ENCODE results near the gene SYT15. TPM values are rescaled to one million over a fixed set of nuclear protein-coding genes. Genes with fewer than 3 reads are reported as not detected.

SYT15 gene
- total RNA-seq, 4 donors from 2014 or later = 0.32 to 0.80 (median 0.39) TPM

- Histone ChIP-seq H3K4me3 (peak overlapping the region in 2 of 4 donors; percentile 13 to 35), H3K4me1 (peaks cover 18 to 44% (median 28%) of the 10 kb centered on the region in 4 donors), H3K9me3 (no peaks in the 10 kb centered on the region), H3K27me3 (peaks cover 6% of the 10 kb centered on the region), H3K36me3 (no peaks in the 10 kb centered on the region), H3K27ac (peak overlapping the region in 1 of 4 donors; percentile 19)
- TF ChIP-seq POLR2AphosphoS5 (IDR thresholded peaks at IDR 0.05) (no peak), CTCF (IDR thresholded peaks at IDR 0.05) (peak in 3 of 5 experiments; percentile 13 to 31 (median 29))
- in situ Hi-C loops (cut with MboI; ENCODE audit: low pct_ligation_motif_present in 1 of 4, low pct_unique_long_range_greater_than_20kb in 1 of 4, low sequenced_read_pairs in 3 of 4) = no loop called here
- intact Hi-C loops (cut with DNase I; ENCODE audit: low total_unique reads) = no loop called here
- peak; percentile 60 for DNase-seq
- WGBS, 2 donors (ENCODE audit: low coverage in 1 of 2) = 20 to 34% methylated on average over 7 to 42 of the region's 42 CpGs
Observed at GRCh38 chr10:46541017-46541661, 37.8 kb upstream of the SYT15 start.

GRCh38 chr10:46541735-46542566 is 37.0 kb upstream of the SYT15 start:
- in situ Hi-C loops (cut with MboI; ENCODE audit: low pct_ligation_motif_present in 1 of 4, low pct_unique_long_range_greater_than_20kb in 1 of 4, low sequenced_read_pairs in 3 of 4) = no loop called here
- peaks cover 18 to 44% (median 28%) of the 10 kb centered on the region in 4 donors for H3K4me1 ChIP-seq
- H3K27ac ChIP-seq = no peak overlapping the region
- no peaks in the 10 kb centered on the region for H3K36me3 ChIP-seq
- intact Hi-C loops (cut with DNase I; ENCODE audit: low total_unique reads) = no loop called here
- 85% methylated on average over 7 of the region's 7 CpGs for WGBS, 2 donors (ENCODE audit: low coverage in 1 of 2)
- TF ChIP-seq POLR2A (IDR thresholded peaks at IDR 0.05) (no peak), CTCF (IDR thresholded peaks at IDR 0.05) (no peak), EP300 (IDR thresholded peaks at IDR 0.05; ENCODE audit: low read depth) (no peak), POLR2AphosphoS5 (IDR thresholded peaks at IDR 0.05) (no peak)
- no peak overlapping the region for H3K4me3 ChIP-seq
- peak; percentile 11 for DNase-seq
- peaks cover 4% of the 10 kb centered on the region for H3K27me3 ChIP-seq
- H3K9me3 ChIP-seq = no peaks in the 10 kb centered on the region

GRCh38 chr10:46542567-46543465 is 36.1 kb upstream of the SYT15 start:
- TF ChIP-seq CTCF (IDR thresholded peaks at IDR 0.05) (no peak), POLR2A (IDR thresholded peaks at IDR 0.05) (no peak), EP300 (IDR thresholded peaks at IDR 0.05; ENCODE audit: low read depth) (no peak), POLR2AphosphoS5 (IDR thresholded peaks at IDR 0.05) (no peak)
- peaks cover 4% of the 10 kb centered on the region for H3K27me3 ChIP-seq
- peaks cover 18 to 44% (median 28%) of the 10 kb centered on the region in 4 donors for H3K4me1 ChIP-seq
- H3K27ac ChIP-seq = no peak overlapping the region
- DNase-seq = peak; percentile 8
- 79 to 83% methylated on average over 7 of the region's 7 CpGs for WGBS, 2 donors (ENCODE audit: low coverage in 1 of 2)
- intact Hi-C loops (cut with DNase I; ENCODE audit: low total_unique reads) (no loop called here), in situ Hi-C loops (cut with MboI; ENCODE audit: low pct_ligation_motif_present in 1 of 4, low pct_unique_long_range_greater_than_20kb in 1 of 4, low sequenced_read_pairs in 3 of 4) (no loop called here)
- no peaks in the 10 kb centered on the region for H3K9me3 ChIP-seq
- H3K4me3 ChIP-seq = no peak overlapping the region
- H3K36me3 ChIP-seq = no peaks in the 10 kb centered on the region
